ENCODE data around the gene SMC6. TPM values are rescaled to one million over a fixed set of nuclear protein-coding genes. Genes with fewer than 3 reads are reported as not detected.

SMC6 gene
- total RNA-seq, 6 experiments from 2014 or later = 8.1 to 14.4 (median 10.2) TPM

DNA sequence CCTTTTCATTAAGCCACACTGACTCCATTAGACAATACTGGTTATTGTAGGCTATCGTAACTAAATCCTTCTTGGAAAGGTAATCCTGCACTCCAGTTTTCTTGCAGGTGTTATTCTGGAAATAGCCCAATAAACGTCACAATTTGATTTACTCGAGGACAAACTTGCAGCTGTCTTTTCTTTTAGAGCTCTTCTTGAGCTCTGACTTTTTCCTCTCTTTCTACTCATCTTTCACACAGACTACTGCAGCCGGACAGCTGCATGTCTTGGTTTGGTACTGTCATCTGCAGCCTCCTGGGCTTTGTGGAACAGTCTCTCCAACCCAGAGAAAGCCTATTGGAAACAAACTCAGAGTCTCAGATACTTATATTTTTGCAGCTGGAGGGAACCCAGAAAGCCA is 39.7 kb upstream of the SMC6 start:
- DNase-seq (no peak), ATAC-seq (no peak)
- TF ChIP-seq, protein P1, sequence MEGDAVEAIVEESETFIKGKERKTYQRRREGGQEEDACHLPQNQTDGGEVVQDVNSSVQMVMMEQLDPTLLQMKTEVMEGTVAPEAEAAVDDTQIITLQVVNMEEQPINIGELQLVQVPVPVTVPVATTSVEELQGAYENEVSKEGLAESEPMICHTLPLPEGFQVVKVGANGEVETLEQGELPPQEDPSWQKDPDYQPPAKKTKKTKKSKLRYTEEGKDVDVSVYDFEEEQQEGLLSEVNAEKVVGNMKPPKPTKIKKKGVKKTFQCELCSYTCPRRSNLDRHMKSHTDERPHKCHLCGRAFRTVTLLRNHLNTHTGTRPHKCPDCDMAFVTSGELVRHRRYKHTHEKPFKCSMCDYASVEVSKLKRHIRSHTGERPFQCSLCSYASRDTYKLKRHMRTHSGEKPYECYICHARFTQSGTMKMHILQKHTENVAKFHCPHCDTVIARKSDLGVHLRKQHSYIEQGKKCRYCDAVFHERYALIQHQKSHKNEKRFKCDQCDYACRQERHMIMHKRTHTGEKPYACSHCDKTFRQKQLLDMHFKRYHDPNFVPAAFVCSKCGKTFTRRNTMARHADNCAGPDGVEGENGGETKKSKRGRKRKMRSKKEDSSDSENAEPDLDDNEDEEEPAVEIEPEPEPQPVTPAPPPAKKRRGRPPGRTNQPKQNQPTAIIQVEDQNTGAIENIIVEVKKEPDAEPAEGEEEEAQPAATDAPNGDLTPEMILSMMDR (IDR thresholded peaks at IDR 0.05) = no peak
- TF ChIP-seq POLR2A (IDR thresholded peaks at IDR 0.05) = no peak

DNA sequence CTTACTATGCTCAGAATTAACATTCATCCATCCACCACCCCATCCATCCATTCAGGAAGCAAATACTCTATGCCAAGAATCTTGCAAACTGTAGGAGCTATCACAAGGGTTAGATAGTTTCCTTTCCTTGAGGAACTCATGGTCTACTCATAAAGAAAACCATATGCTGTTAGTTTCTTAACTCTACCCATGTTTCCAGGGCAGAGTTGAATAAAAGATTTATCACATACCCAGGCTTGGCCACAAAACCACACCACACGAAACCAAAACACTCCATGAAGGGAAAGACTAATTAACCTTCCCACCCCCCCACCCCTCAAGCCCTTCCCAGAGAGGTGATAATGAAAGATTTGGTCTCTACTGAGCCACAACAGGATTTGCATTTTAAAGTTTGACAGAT is 38.9 kb upstream of the SMC6 start:
- no peaks in the 10 kb centered on the region for H3K9me3 ChIP-seq
- DNase-seq = no peak
- H3K27me3 ChIP-seq = no peaks in the 10 kb centered on the region
- ATAC-seq = no peak
- TF ChIP-seq, protein P1 (IDR thresholded peaks at IDR 0.05) = no peak
- TF ChIP-seq POLR2A (IDR thresholded peaks at IDR 0.05) = no peak
- WGBS (ENCODE audit: insufficient coverage, low coverage, low lambda C conversion rate, missing lambda C conversion rate) = 0% methylated on average over 1 of the region's 1 CpG
- no peak overlapping the region for H3K4me3 ChIP-seq
- no peak overlapping the region for H3K27ac ChIP-seq
- no peaks in the 10 kb centered on the region for H3K4me1 ChIP-seq
- H3K36me3 ChIP-seq = no peaks in the 10 kb centered on the region
- intact Hi-C loops (cut with DNase I) = no loop called here

More for the DNA sequence above, 39.7 kb upstream of the SMC6 start:
- 75% methylated on average over 4 of the region's 4 CpGs for WGBS (ENCODE audit: insufficient coverage, low coverage, low lambda C conversion rate, missing lambda C conversion rate)
- Histone ChIP-seq H3K9me3 (no peaks in the 10 kb centered on the region), H3K4me3 (no peak overlapping the region), H3K27me3 (no peaks in the 10 kb centered on the region), H3K36me3 (no peaks in the 10 kb centered on the region), H3K4me1 (no peaks in the 10 kb centered on the region), H3K27ac (no peak overlapping the region)
- intact Hi-C loops (cut with DNase I) = no loop called here

DNA sequence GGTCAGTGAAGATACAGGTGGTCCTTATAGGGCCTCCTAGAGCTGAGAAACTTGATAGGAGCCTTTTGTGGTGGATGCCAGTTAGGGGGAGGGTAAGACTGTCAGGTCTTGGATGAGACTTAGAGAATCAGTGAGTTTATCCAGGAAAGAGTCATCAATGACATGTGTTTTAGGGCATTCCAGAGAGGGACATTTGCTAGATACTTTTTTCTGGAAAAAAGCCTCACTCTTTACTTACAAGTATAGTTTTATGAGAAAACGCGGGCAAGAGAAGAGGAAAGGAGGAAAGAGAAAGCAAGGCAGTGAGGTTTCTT is 38.2 kb upstream of the SMC6 start:
- Histone ChIP-seq H3K9me3 (no peaks in the 10 kb centered on the region), H3K4me3 (no peak overlapping the region), H3K4me1 (no peaks in the 10 kb centered on the region), H3K27me3 (no peaks in the 10 kb centered on the region), H3K27ac (no peak overlapping the region), H3K36me3 (no peaks in the 10 kb centered on the region)
- DNase-seq (no peak), ATAC-seq (no peak)
- TF ChIP-seq, protein P1 (IDR thresholded peaks at IDR 0.05) = no peak
- no peak for TF ChIP-seq POLR2A (IDR thresholded peaks at IDR 0.05)
- intact Hi-C loops (cut with DNase I) = no loop called here
- 39% methylated on average over 2 of the region's 2 CpGs for WGBS (ENCODE audit: insufficient coverage, low coverage, low lambda C conversion rate, missing lambda C conversion rate)

DNA sequence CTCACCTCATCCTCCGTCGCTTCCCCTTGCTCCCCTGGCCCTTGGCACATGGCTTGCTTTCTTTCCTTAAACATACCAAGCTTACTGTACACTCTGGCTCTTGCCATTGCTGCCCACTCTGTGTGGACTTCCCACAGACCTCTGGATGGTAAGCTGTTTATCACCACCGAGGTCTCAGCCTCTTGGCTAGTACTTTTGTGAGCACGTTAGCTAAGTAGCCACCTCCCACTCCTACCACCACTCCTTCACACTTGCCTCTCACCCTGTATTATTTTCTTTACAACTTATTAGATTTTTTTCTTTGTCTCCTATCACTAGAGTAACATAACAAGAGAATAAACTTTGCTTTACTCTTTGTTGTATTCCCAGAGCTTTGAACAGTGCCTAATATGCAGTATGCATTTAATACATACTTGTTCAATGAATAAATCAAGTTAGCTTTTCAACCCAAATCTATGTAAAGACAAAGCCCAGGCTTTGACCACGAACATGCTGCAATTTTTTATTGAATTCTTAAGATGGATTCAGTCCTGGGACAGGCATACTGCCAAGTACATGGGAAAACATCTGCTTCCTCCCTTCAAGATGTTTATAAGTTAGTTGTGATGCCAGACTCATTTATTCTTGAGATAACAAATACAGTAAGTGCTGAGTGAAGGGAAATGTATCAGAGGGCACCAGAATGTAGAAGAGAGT is 37.7 kb upstream of the SMC6 start:
- DNase-seq (no peak), ATAC-seq (no peak)
- Histone ChIP-seq H3K9me3 (no peaks in the 10 kb centered on the region), H3K4me1 (no peaks in the 10 kb centered on the region), H3K27ac (no peak overlapping the region), H3K27me3 (no peaks in the 10 kb centered on the region), H3K36me3 (no peaks in the 10 kb centered on the region), H3K4me3 (no peak overlapping the region)
- WGBS (ENCODE audit: insufficient coverage, low coverage, low lambda C conversion rate, missing lambda C conversion rate) = 52% methylated on average over 5 of the region's 5 CpGs
- intact Hi-C loops (cut with DNase I) = no loop called here
- TF ChIP-seq, protein P1 (IDR thresholded peaks at IDR 0.05) = no peak
- no peak for TF ChIP-seq POLR2A (IDR thresholded peaks at IDR 0.05)

DNA sequence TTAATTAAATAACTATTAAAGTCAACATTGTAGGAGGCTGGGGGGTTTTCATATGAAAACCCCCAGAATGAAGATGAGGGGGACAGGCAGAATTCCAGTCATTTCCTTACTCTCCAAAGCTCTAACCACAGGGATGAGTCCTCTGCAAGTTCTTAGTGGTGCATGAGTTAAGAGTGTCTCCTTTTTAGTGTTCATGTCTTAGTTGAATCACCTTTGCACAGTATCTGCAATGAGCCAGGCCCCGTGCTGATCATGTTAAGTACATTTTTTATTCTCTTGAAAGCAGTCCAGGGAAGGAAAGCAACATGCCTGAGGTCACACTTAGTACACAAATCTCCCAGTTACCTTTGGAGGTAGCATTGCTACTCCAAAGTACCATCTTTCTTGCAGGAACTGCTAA is 36.9 kb upstream of the SMC6 start:
- intact Hi-C loops (cut with DNase I) = no loop called here
- H3K4me1 ChIP-seq = no peaks in the 10 kb centered on the region
- WGBS (ENCODE audit: insufficient coverage, low coverage, low lambda C conversion rate, missing lambda C conversion rate) = 33% methylated on average over 1 of the region's 1 CpG

More for the DNA sequence above, 36.9 kb upstream of the SMC6 start:
- no peaks in the 10 kb centered on the region for H3K27me3 ChIP-seq
- H3K4me3 ChIP-seq = no peak overlapping the region
- TF ChIP-seq, protein P1 (IDR thresholded peaks at IDR 0.05) = no peak
- no peak for TF ChIP-seq POLR2A (IDR thresholded peaks at IDR 0.05)
- H3K27ac ChIP-seq = no peak overlapping the region
- ATAC-seq (no peak), DNase-seq (no peak)
- H3K36me3 ChIP-seq = no peaks in the 10 kb centered on the region
- no peaks in the 10 kb centered on the region for H3K9me3 ChIP-seq
